ENCODE measurements around the gene CENPW. TPM values are rescaled to one million over a fixed set of nuclear protein-coding genes. Genes with fewer than 3 reads are reported as not detected.
A peak's percentile ranks its signal among the peaks of the same experiment; 100 is the strongest.

Gene CENPW
- total and polyA plus RNA-seq, 3 donors from 2014 or later = 11.8 to 58.2 (median 16.0) TPM

DNA sequence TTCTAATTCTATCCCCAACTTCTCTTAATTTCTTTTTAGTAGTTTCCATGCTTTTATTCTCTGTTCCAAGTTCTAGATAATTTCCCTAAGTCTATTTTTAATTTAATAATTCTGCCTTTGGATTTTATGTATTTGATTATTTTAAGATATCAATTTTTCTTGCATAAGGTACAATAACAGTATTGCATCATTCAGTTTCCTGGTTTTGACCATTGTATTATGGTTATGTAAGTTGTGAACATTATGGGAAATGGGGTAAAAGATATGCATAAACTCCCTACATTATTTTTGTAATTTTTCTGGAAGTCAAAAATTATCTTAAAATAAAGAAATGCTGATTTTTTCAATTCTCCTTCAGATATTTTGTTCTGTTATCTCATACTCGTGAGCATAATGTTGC lies 21.1 kb upstream of the CENPW start:
- Histone ChIP-seq H3K4me1 (no peaks in the 10 kb centered on the region), H3K36me3 (ENCODE audit: low read depth, missing control alignments) (no peaks in the 10 kb centered on the region), H3K4me3 (no peak overlapping the region), H3K27me3 (no peaks in the 10 kb centered on the region), H3K9me3 (no peaks in the 10 kb centered on the region), H3K27ac (no peak overlapping the region)
- no peak for DNase-seq
- TF ChIP-seq, protein P1, sequence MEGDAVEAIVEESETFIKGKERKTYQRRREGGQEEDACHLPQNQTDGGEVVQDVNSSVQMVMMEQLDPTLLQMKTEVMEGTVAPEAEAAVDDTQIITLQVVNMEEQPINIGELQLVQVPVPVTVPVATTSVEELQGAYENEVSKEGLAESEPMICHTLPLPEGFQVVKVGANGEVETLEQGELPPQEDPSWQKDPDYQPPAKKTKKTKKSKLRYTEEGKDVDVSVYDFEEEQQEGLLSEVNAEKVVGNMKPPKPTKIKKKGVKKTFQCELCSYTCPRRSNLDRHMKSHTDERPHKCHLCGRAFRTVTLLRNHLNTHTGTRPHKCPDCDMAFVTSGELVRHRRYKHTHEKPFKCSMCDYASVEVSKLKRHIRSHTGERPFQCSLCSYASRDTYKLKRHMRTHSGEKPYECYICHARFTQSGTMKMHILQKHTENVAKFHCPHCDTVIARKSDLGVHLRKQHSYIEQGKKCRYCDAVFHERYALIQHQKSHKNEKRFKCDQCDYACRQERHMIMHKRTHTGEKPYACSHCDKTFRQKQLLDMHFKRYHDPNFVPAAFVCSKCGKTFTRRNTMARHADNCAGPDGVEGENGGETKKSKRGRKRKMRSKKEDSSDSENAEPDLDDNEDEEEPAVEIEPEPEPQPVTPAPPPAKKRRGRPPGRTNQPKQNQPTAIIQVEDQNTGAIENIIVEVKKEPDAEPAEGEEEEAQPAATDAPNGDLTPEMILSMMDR (IDR thresholded peaks at IDR 0.05) = no peak
- no peak for TF ChIP-seq POLR2A (IDR thresholded peaks at IDR 0.05)
- intact Hi-C loops (cut with DNase I; ENCODE audit: low total_unique reads) = no loop called here
- 31 to 50% methylated on average over 1 of the region's 1 CpG for WGBS, 2 donors

DNA sequence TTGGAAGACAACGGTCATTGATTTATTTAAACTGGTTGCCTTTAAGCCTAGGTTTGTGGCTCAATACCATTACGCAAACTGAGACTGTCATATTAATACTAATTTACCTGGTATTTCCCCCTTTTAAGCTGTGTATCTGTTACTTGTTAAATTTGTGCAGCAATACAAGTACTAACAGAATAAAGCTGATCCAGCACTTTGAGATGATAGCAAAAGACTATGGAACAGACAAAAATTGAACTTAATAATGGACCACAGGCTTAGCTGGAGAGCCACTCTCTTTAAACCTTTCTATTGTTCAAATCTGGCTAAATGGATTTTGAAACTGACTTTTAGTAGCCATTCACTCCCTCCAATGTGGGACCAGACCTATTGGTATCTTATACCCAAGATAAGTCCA lies 6.2 kb upstream of the CENPW start:
- WGBS, 2 donors = 92 to 95% methylated on average over 2 of the region's 2 CpGs
- TF ChIP-seq POLR2A (IDR thresholded peaks at IDR 0.05) = no peak
- intact Hi-C loops (cut with DNase I; ENCODE audit: low total_unique reads) = no loop called here
- Histone ChIP-seq H3K27me3 (no peaks in the 10 kb centered on the region), H3K4me3 (no peak overlapping the region), H3K36me3 (ENCODE audit: low read depth, missing control alignments) (no peaks in the 10 kb centered on the region), H3K9me3 (no peaks in the 10 kb centered on the region), H3K4me1 (no peaks in the 10 kb centered on the region), H3K27ac (no peak overlapping the region)
- no peak for DNase-seq

GRCh38 chr6:126335210-126335609 lies 4.7 kb upstream of the CENPW start:
- DNase-seq = no peak
- Histone ChIP-seq H3K27ac (no peak overlapping the region), H3K36me3 (ENCODE audit: low read depth, missing control alignments) (no peaks in the 10 kb centered on the region), H3K4me3 (no peak overlapping the region), H3K27me3 (no peaks in the 10 kb centered on the region), H3K4me1 (no peaks in the 10 kb centered on the region), H3K9me3 (no peaks in the 10 kb centered on the region)
- TF ChIP-seq POLR2A (IDR thresholded peaks at IDR 0.05) = no peak
- TF ChIP-seq, protein P1 (IDR thresholded peaks at IDR 0.05) = no peak
- 65 to 67% methylated on average over 3 of the region's 3 CpGs for WGBS, 2 donors
- intact Hi-C loops (cut with DNase I; ENCODE audit: low total_unique reads) = no loop called here

DNA sequence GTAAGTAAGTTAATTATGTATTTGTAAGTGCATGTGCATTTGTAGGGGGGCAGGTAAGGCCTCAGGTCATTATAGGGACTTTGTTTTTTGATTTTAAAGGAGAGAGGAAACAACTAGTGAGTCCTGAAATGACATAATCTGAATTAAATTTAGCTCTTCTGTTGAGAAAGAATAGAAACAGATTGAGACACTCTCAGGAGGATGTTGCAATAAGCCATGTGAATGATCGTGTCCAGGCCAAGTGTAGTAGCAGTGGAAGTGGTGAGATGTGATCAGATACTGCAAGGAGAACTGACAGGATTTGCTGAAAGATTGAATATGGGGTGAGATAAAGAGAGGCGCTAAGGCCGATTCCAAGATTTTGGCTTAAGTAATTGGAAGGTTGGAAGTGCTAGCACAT lies 2.6 kb upstream of the CENPW start:
- intact Hi-C loops (cut with DNase I; ENCODE audit: low total_unique reads) = no loop called here
- H3K4me1 ChIP-seq = peaks cover 3% of the 10 kb centered on the region
- H3K4me3 ChIP-seq = no peak overlapping the region
- no peaks in the 10 kb centered on the region for H3K36me3 ChIP-seq (ENCODE audit: low read depth, missing control alignments)
- H3K27me3 ChIP-seq = no peaks in the 10 kb centered on the region
- no peak overlapping the region for H3K27ac ChIP-seq
- DNase-seq = no peak
- H3K9me3 ChIP-seq = no peaks in the 10 kb centered on the region
- TF ChIP-seq, protein P1 (IDR thresholded peaks at IDR 0.05) = no peak
- no peak for TF ChIP-seq POLR2A (IDR thresholded peaks at IDR 0.05)
- 78 to 80% methylated on average over 3 of the region's 3 CpGs for WGBS, 2 donors

GRCh38 chr6:126341126-126341525 lies 1.2 kb downstream of the CENPW start:
- no peak for TF ChIP-seq POLR2A (IDR thresholded peaks at IDR 0.05)
- TF ChIP-seq, protein P1 (IDR thresholded peaks at IDR 0.05) = no peak
- no peak for DNase-seq
- H3K27me3 ChIP-seq = no peaks in the 10 kb centered on the region
- H3K27ac ChIP-seq = no peak overlapping the region
- H3K4me1 ChIP-seq = peaks cover 3% of the 10 kb centered on the region
- H3K36me3 ChIP-seq (ENCODE audit: low read depth, missing control alignments) = no peaks in the 10 kb centered on the region
- no peaks in the 10 kb centered on the region for H3K9me3 ChIP-seq
- 42 to 46% methylated on average over 3 of the region's 3 CpGs for WGBS, 2 donors
- H3K4me3 ChIP-seq = peak overlapping the region; percentile 59 to 76
- intact Hi-C loops (cut with DNase I; ENCODE audit: low total_unique reads) = no loop called here

Measured in testis (tissue), 3 donors.